HCT116 (cell line): ENCODE results near the gene C10orf90. TPM values are rescaled to one million over a fixed set of nuclear protein-coding genes. Genes with fewer than 3 reads are reported as not detected.

Source experiments
- ATAC-seq: fragments of 200-7000 bp; cut with Tn5 transposase; 2 replicates; pipeline ENCODE4 v1.9.1; 2020; ENCODE audit warnings: mild to moderate bottlenecking, moderate library complexity
- BruUV-seq: library from RNA; stranded (reverse); fragments of 400-500 nt; replicated peaks from 2 replicates; lab custom pipeline; 2021; lab: Mats Ljungman, UMichigan
- CTCF ChIA-PET: fragments of 300-600 bp; sonication (Branson Sonifier 250); formaldehyde crosslinking; loops from one replicate; lab custom pipeline; 2021; ENCODE audit warnings: antibody characterized with exemption; lab: Charles Lee
- POLR2A ChIA-PET: fragments of 300-600, 350-600 bp; sonication (Branson Sonifier 250); formaldehyde crosslinking; loops from one replicate; lab custom pipeline; 2021; ENCODE audit warnings: antibody characterized with exemption; lab: Charles Lee
- RAD21 ChIA-PET, 2 experiments: fragments of 300-600 bp; sonication (Branson Sonifier 250); formaldehyde crosslinking; loops; one replicate each; lab custom pipeline; 2023; ENCODE audit warnings: low total read pairs in 2 of 2; ENCODE audit not compliant: uncharacterized antibody in 2 of 2, unreplicated experiment in 2 of 2, low non-redundant PET in 1 of 2; lab: Charles Lee
- DNase-seq: peaks from one replicate; pipeline ENCODE4 v3.0.0-alpha.2; 2010; ENCODE audit warnings: low read depth, low spot score
- H2AFZ ChIP-seq: fragments of 200-600 bp; shearing (Covaris generic), sonication (generic); 2 replicates; pipeline ENCODE4 v1.6.1; 2017; ENCODE audit warnings: low read depth, mixed run types, mixed read lengths, antibody characterized with exemption, low read length; ENCODE audit not compliant: poor library complexity, severe bottlenecking
- H3K27ac ChIP-seq: 2 replicates; pipeline ENCODE4 v1.5.1; 2012; ENCODE audit warnings: low read depth, low read length
- H3K27me3 ChIP-seq: fragments of 200-600 bp; sonication (generic); 2 replicates; pipeline ENCODE4 v1.6.1; 2016; ENCODE audit warnings: mixed run types, low read length, mixed read lengths; ENCODE audit not compliant: insufficient read depth
- H3K36me3 ChIP-seq, 2 experiments: fragments of 200-500 bp in 1 of 2; fragments of 200-600 bp in 1 of 2; sonication (Bioruptor generic) in 1 of 2; sonication (generic) in 1 of 2; 2 replicates each; pipeline versions ENCODE4 v1.5.1 to v1.6.1; 2014 to 2016; ENCODE audit warnings: low read length in 2 of 2, inconsistent platforms in 1 of 2, mixed read lengths in 1 of 2, mixed run types in 1 of 2; ENCODE audit not compliant: insufficient read depth in 2 of 2, control insufficient read depth in 1 of 2
- H3K4me1 ChIP-seq, 2 experiments: fragments of 200-600 bp in 1 of 2; sonication (generic) in 1 of 2; 2 replicates each; pipeline versions ENCODE4 v1.5.1 to v1.6.1; 2012 to 2017; ENCODE audit warnings: low read length in 2 of 2, inconsistent platforms in 1 of 2, mild to moderate bottlenecking in 1 of 2, mixed read lengths in 1 of 2, mixed run types in 1 of 2, moderate library complexity in 1 of 2; ENCODE audit not compliant: insufficient read depth in 2 of 2, control insufficient read depth in 1 of 2
- H3K4me2 ChIP-seq: fragments of 200-600 bp; sonication (generic); 2 replicates; pipeline ENCODE4 v1.6.1; 2017; ENCODE audit warnings: mixed run types, low read length, mixed read lengths
- H3K4me3 ChIP-seq, 2 experiments: fragments of 200-600 bp in 1 of 2; sonication (generic) in 1 of 2; replicated peaks in 1 of 2; 2 replicates each; pipeline ENCODE4 v1.5.1; 2011 to 2016; ENCODE audit warnings: low read length in 2 of 2, control low read depth in 1 of 2, low read depth in 1 of 2, mild to moderate bottlenecking in 1 of 2, mixed read lengths in 1 of 2, mixed run types in 1 of 2
- H3K79me2 ChIP-seq: fragments of 200-600 bp; sonication (generic); 2 replicates; pipeline ENCODE4 v1.6.1; 2017; ENCODE audit warnings: mild to moderate bottlenecking, mixed run types, low read length, moderate library complexity, mixed read lengths; ENCODE audit not compliant: insufficient read depth
- H3K9ac ChIP-seq: fragments of 200-600 bp; sonication (generic); 2 replicates; pipeline ENCODE4 v1.6.1; 2016; ENCODE audit warnings: low read length, mixed read lengths
- H3K9me2 ChIP-seq: fragments of 200-600 bp; sonication (generic), shearing (Covaris generic); 2 replicates; pipeline ENCODE4 v1.6.1; 2017; ENCODE audit warnings: mixed run types, mild to moderate bottlenecking, moderate library complexity; ENCODE audit not compliant: insufficient read depth
- H3K9me3 ChIP-seq, 2 experiments: fragments of 200-500 bp in 1 of 2; fragments of 200-600 bp in 1 of 2; sonication (Bioruptor generic) in 1 of 2; sonication (generic) in 1 of 2; 2 replicates each; pipeline ENCODE4 v1.6.1; 2014 to 2017; ENCODE audit warnings: low read length in 2 of 2, mixed read lengths in 2 of 2, inconsistent platforms in 1 of 2, low read depth in 1 of 2, mild to moderate bottlenecking in 1 of 2, mixed run types in 1 of 2, moderate library complexity in 1 of 2; ENCODE audit not compliant: control insufficient read depth in 1 of 2, insufficient read depth in 1 of 2
- H4K20me1 ChIP-seq: fragments of 200-600 bp; sonication (generic), shearing (Covaris generic); 2 replicates; pipeline ENCODE4 v1.6.1; 2017; ENCODE audit warnings: mixed run types, mild to moderate bottlenecking, moderate library complexity; ENCODE audit not compliant: insufficient read depth
- CBX3 ChIP-seq: IDR thresholded peaks from 2 replicates; pipeline ENCODE4 v1.6.1; 2012; ENCODE audit warnings: low read depth
- CEBPB ChIP-seq: IDR thresholded peaks from 2 replicates; pipeline ENCODE4 v1.6.1; 2012; ENCODE audit warnings: low read depth
- CTCF ChIP-seq, 3 experiments: fragments of 200-600 bp in 1 of 3; sonication (generic) in 1 of 3; IDR thresholded peaks in 2 of 3; conservative IDR thresholded peaks in 1 of 3; 2 replicates each; pipeline ENCODE4 v1.5.1; 2012 to 2017; ENCODE audit warnings: low read depth in 2 of 3, low read length in 2 of 3, antibody characterized with exemption in 1 of 3, borderline replicate concordance in 1 of 3, control low read depth in 1 of 3, mild to moderate bottlenecking in 1 of 3, mixed read lengths in 1 of 3, mixed run types in 1 of 3, moderate library complexity in 1 of 3; ENCODE audit not compliant: insufficient read depth in 1 of 3
- EGR1 ChIP-seq: IDR thresholded peaks from 2 replicates; pipeline ENCODE4 v1.6.1; 2012; ENCODE audit warnings: low read depth
- ELF1 ChIP-seq: IDR thresholded peaks from 2 replicates; pipeline ENCODE4 v1.6.1; 2012; ENCODE audit warnings: low read depth, borderline replicate concordance
- EZH2 ChIP-seq: fragments of 200-600 bp; sonication (generic); IDR thresholded peaks from 2 replicates; pipeline ENCODE4 v1.6.1; 2017; ENCODE audit warnings: antibody characterized with exemption, mixed run types
- EZH2phosphoT487 ChIP-seq: fragments of 200-600 bp; IDR thresholded peaks from 2 replicates; pipeline ENCODE4 v1.6.1; 2018; ENCODE audit warnings: antibody characterized with exemption, borderline replicate concordance
- JUND ChIP-seq: IDR thresholded peaks from 2 replicates; pipeline ENCODE4 v1.6.1; 2012
- MAX ChIP-seq: IDR thresholded peaks from 2 replicates; pipeline ENCODE4 v1.6.1; 2012
- POLR2A ChIP-seq: IDR thresholded peaks from 2 replicates; pipeline ENCODE4 v1.7.0; 2011; ENCODE audit warnings: borderline replicate concordance; ENCODE audit not compliant: insufficient read depth, insufficient read length; ENCODE audit errors: extremely low read depth
- POLR2AphosphoS5 ChIP-seq: IDR thresholded peaks from 2 replicates; pipeline ENCODE4 v1.6.1; 2011; ENCODE audit warnings: mild to moderate bottlenecking, low read depth, low read length, moderate library complexity
- RAD21 ChIP-seq: IDR thresholded peaks from 2 replicates; pipeline ENCODE4 v1.6.1; 2012; ENCODE audit warnings: low read depth, mild to moderate bottlenecking
- REST ChIP-seq: IDR thresholded peaks from 2 replicates; pipeline ENCODE4 v1.6.1; 2012; ENCODE audit warnings: low read depth
- SP1 ChIP-seq: IDR thresholded peaks from 2 replicates; pipeline ENCODE4 v1.6.1; 2012; ENCODE audit warnings: low read depth
- TCF7L2 ChIP-seq: IDR thresholded peaks from 2 replicates; pipeline ENCODE4 v1.7.0; 2011; ENCODE audit warnings: borderline replicate concordance, inconsistent platforms; ENCODE audit not compliant: insufficient read depth, insufficient read length; ENCODE audit errors: extremely low read depth
- YY1 ChIP-seq: IDR thresholded peaks from 2 replicates; pipeline ENCODE4 v1.6.1; 2011; ENCODE audit warnings: low read length, low read depth, moderate library complexity, mild to moderate bottlenecking; ENCODE audit not compliant: insufficient replicate concordance; ENCODE audit errors: extremely low read depth
- ZBTB33 ChIP-seq: IDR thresholded peaks from 2 replicates; pipeline ENCODE4 v1.6.1; 2011; ENCODE audit warnings: mild to moderate bottlenecking, low read length, moderate library complexity; ENCODE audit not compliant: insufficient replicate concordance; ENCODE audit errors: extremely low read depth
- ZNF274 ChIP-seq: fragments of 200-500 bp; sonication (Bioruptor generic); IDR thresholded peaks from 2 replicates; pipeline ENCODE4 v1.6.1; 2014; ENCODE audit warnings: mild to moderate bottlenecking, low read depth, low read length, inconsistent platforms
- intact Hi-C: fragments of 100-400 bp; cut with micrococcal nuclease; formaldehyde crosslinking; loops from 2 replicates; pipeline ENCODE4 v1.10.0; 2022
- total RNA-seq: library from RNA; stranded (reverse); gene quantifications from one replicate; pipeline ENCODE4 v1.2.1, GENCODE V29; 2021; ENCODE audit not compliant: unreplicated experiment

Gene C10orf90
- total RNA-seq, 1 experiment from 2014 or later: not detected

GRCh38 chr10:126391192-126391885, 279.2 kb downstream of the C10orf90 start:
- Histone ChIP-seq H3K79me2 (no peaks in the 10 kb centered on the region), H3K9ac (no peak overlapping the region), H4K20me1 (no peaks in the 10 kb centered on the region), H3K4me2 (no peak overlapping the region), H3K36me3 (no peaks in the 10 kb centered on the region), H3K27me3 (peaks cover 37% of the 10 kb centered on the region; the same call in 1 of the 2 replicates), H3K27ac (no peak overlapping the region), H3K9me2 (no peaks in the 10 kb centered on the region), H3K9me3 (no peaks in the 10 kb centered on the region), H3K4me3 (no peak overlapping the region), H3K4me1 (no peaks in the 10 kb centered on the region), H2AFZ (no peak overlapping the region)
- DNase-seq (no peak), ATAC-seq (no peak)
- TF ChIP-seq CTCF (IDR thresholded peaks at IDR 0.05 in 2 of 3, conservative IDR thresholded peaks at IDR 0.05 in 1 of 3; ENCODE audit: borderline replicate concordance in 1 of 3, insufficient read depth in 1 of 3, low read depth in 2 of 3, low read length in 2 of 3) (no peak), ZBTB33 (no peak), EZH2 (no peak), REST (no peak), POLR2AphosphoS5 (no peak), SP1 (no peak), EGR1 (no peak), CEBPB (no peak), TCF7L2 (no peak), ELF1 (no peak), JUND (no peak), MAX (no peak), YY1 (no peak), RAD21 (no peak), POLR2A (no peak), EZH2phosphoT487 (no peak), CBX3 (no peak), ZNF274 (no peak)
- no TSS peak for BruUV-seq
- CTCF ChIA-PET: no interaction called here
- intact Hi-C loops: no loop called here
- POLR2A ChIA-PET: no interaction called here
- RAD21 ChIA-PET: no interaction called here
